Epithelial cell of prostate (primary cell): ENCODE data around the gene DAAM2.

Experiments used
- DNase-seq: peaks from one replicate; pipeline ENCODE4 v3.0.0-alpha.2; 2011; ENCODE audit warnings: low read depth, low spot score
- H3K27ac ChIP-seq: fragments of 450-650 bp; 2 replicates; pipeline ENCODE4 v1.5.1; 2017; ENCODE audit warnings: mild to moderate bottlenecking

The DAAM2 gene

GRCh38 chr6:39941820-39942219 lies 149.6 kb downstream of the DAAM2 start:
- no peak for DNase-seq
- no peak overlapping the region for H3K27ac ChIP-seq

GRCh38 chr6:39942903-39943580 lies 150.9 kb downstream of the DAAM2 start:
- H3K27ac ChIP-seq, result no peak overlapping the region
- DNase-seq, result no peak

- no peak overlapping the region for H3K27ac ChIP-seq
- peak; percentile 63 for DNase-seq
These were observed 153.4 kb downstream of the DAAM2 start for GRCh38 chr6:39945626-39946025.

- no peak for DNase-seq
These were observed 155.5 kb downstream of the DAAM2 start for GRCh38 chr6:39947611-39948068.

GRCh38 chr6:39948199-39948791 lies 156.1 kb downstream of the DAAM2 start:
- H3K27ac ChIP-seq, result no peak overlapping the region
- DNase-seq, result no peak

More at GRCh38 chr6:39947611-39948068, 155.5 kb downstream of the DAAM2 start:
- no peak overlapping the region for H3K27ac ChIP-seq

- no peak overlapping the region for H3K27ac ChIP-seq
- DNase-seq, result no peak
These were observed 158.0 kb downstream of the DAAM2 start for GRCh38 chr6:39950125-39950720.

- no peak for DNase-seq
- no peak overlapping the region for H3K27ac ChIP-seq
These were observed 159.0 kb downstream of the DAAM2 start for GRCh38 chr6:39951191-39951590.

- DNase-seq, result no peak
- H3K27ac ChIP-seq, result no peak overlapping the region
These were observed 159.5 kb downstream of the DAAM2 start for GRCh38 chr6:39951716-39952115.

GRCh38 chr6:39952167-39952566 lies 160.0 kb downstream of the DAAM2 start:
- no peak overlapping the region for H3K27ac ChIP-seq
- DNase-seq, result no peak

GRCh38 chr6:39953076-39953618 lies 161.0 kb downstream of the DAAM2 start:
- no peak for DNase-seq
- no peak overlapping the region for H3K27ac ChIP-seq
